ENCODE measurements around the gene TH. TPM values are rescaled to one million over a fixed set of nuclear protein-coding genes. Genes with fewer than 3 reads are reported as not detected.

Gene TH
- polyA plus RNA-seq: 1.0 TPM
- long read RNA-seq, donor 1: 0 reads
- long read RNA-seq, donor 2: 0 reads
- long read RNA-seq, donor 3: 0 reads
- long read RNA-seq, donor 4: 0 reads
- long read RNA-seq, donor 5: 0 reads
- long read RNA-seq, donor 6: 0 reads
- long read RNA-seq, donor 7, partial matches to known transcripts: 0 of 1 reads
- long read RNA-seq, donor 7, other reads (novel, unspliced or antisense): 0 of 1 reads
- long read RNA-seq, donor 8: 0 reads
- long read RNA-seq, donor 9: 0 reads
- long read RNA-seq, donor 10: 0 reads
- long read RNA-seq, donor 11: 0 reads

GRCh38 chr11:2171591-2172003 lies at the start of gene TH:
Gene TH, minus strand, starts transcription at chr11:2171815. Its CDS starts 29 bp downstream, at chr11:2171786.
- Histone ChIP-seq H3K27me3 (ENCODE audit: control insufficient read depth, insufficient read depth, low read length) (peaks cover 6% of the 10 kb centered on the region), H3K4me1 (ENCODE audit: control insufficient read depth, insufficient read depth, low read length) (no peaks in the 10 kb centered on the region), H3K9me3 (ENCODE audit: control insufficient read depth, low read depth, low read length) (no peaks in the 10 kb centered on the region), H3K4me3 (ENCODE audit: low read length) (no peak within 1 kb of the TSS), H3K36me3 (ENCODE audit: control insufficient read depth, insufficient read depth, low read length) (no peaks in the 10 kb centered on the region), H3K27ac (ENCODE audit: low read length) (no peak within 1 kb of the TSS)
- WGBS (ENCODE audit: insufficient coverage, low lambda C conversion rate): no CpG with 5 or more reads among the region's 17 CpGs
- DNase-seq: no peak

GRCh38 chr11:2221024-2221423 lies 49.4 kb upstream of the TH start:
- Histone ChIP-seq H3K27me3 (ENCODE audit: control insufficient read depth, insufficient read depth, low read length) (no peaks in the 10 kb centered on the region), H3K36me3 (ENCODE audit: control insufficient read depth, insufficient read depth, low read length) (no peaks in the 10 kb centered on the region), H3K4me3 (ENCODE audit: low read length) (no peak overlapping the region), H3K9me3 (ENCODE audit: control insufficient read depth, low read depth, low read length) (peaks cover 3% of the 10 kb centered on the region), H3K4me1 (ENCODE audit: control insufficient read depth, insufficient read depth, low read length) (peaks cover 13% of the 10 kb centered on the region), H3K27ac (ENCODE audit: low read length) (no peak overlapping the region)
- no CpG with 5 or more reads among the region's 1 CpG for WGBS (ENCODE audit: insufficient coverage, low lambda C conversion rate)
- DNase-seq: no peak

- peaks cover 13% of the 10 kb centered on the region for H3K4me1 ChIP-seq (ENCODE audit: control insufficient read depth, insufficient read depth, low read length)
- no peaks in the 10 kb centered on the region for H3K36me3 ChIP-seq (ENCODE audit: control insufficient read depth, insufficient read depth, low read length)
- no peaks in the 10 kb centered on the region for H3K27me3 ChIP-seq (ENCODE audit: control insufficient read depth, insufficient read depth, low read length)
- peaks cover 3% of the 10 kb centered on the region for H3K9me3 ChIP-seq (ENCODE audit: control insufficient read depth, low read depth, low read length)
- WGBS (ENCODE audit: insufficient coverage, low lambda C conversion rate): no CpG with 5 or more reads among the region's 3 CpGs
- no peak for DNase-seq
- H3K27ac ChIP-seq (ENCODE audit: low read length): no peak overlapping the region
- H3K4me3 ChIP-seq (ENCODE audit: low read length): no peak overlapping the region
These were observed 48.7 kb upstream of the TH start for GRCh38 chr11:2220173-2220771.

- WGBS (ENCODE audit: insufficient coverage, low lambda C conversion rate): no CpG with 5 or more reads among the region's 6 CpGs
- DNase-seq: peak in 1 of 2 donors; percentile 41
- Histone ChIP-seq H3K4me3 (ENCODE audit: low read length) (no peak overlapping the region), H3K4me1 (ENCODE audit: control insufficient read depth, insufficient read depth, low read length) (peaks cover 14% of the 10 kb centered on the region), H3K27ac (ENCODE audit: low read length) (no peak overlapping the region), H3K36me3 (ENCODE audit: control insufficient read depth, insufficient read depth, low read length) (no peaks in the 10 kb centered on the region), H3K9me3 (ENCODE audit: control insufficient read depth, low read depth, low read length) (no peaks in the 10 kb centered on the region), H3K27me3 (ENCODE audit: control insufficient read depth, insufficient read depth, low read length) (no peaks in the 10 kb centered on the region)
These were observed 47.9 kb upstream of the TH start for GRCh38 chr11:2219318-2220017.

- Histone ChIP-seq H3K4me3 (ENCODE audit: low read length) (no peak overlapping the region), H3K27ac (ENCODE audit: low read length) (no peak overlapping the region), H3K4me1 (ENCODE audit: control insufficient read depth, insufficient read depth, low read length) (peaks cover 20% of the 10 kb centered on the region), H3K9me3 (ENCODE audit: control insufficient read depth, low read depth, low read length) (no peaks in the 10 kb centered on the region), H3K27me3 (ENCODE audit: control insufficient read depth, insufficient read depth, low read length) (no peaks in the 10 kb centered on the region), H3K36me3 (ENCODE audit: control insufficient read depth, insufficient read depth, low read length) (no peaks in the 10 kb centered on the region)
- 100% methylated on average over 1 of the region's 3 CpGs for WGBS (ENCODE audit: insufficient coverage, low lambda C conversion rate)
- DNase-seq: no peak
These were observed 46.5 kb upstream of the TH start for GRCh38 chr11:2218031-2218633.

GRCh38 chr11:2217211-2218030 lies 45.8 kb upstream of the TH start:
- no CpG with 5 or more reads among the region's 23 CpGs for WGBS (ENCODE audit: insufficient coverage, low lambda C conversion rate)
- H3K27me3 ChIP-seq (ENCODE audit: control insufficient read depth, insufficient read depth, low read length): no peaks in the 10 kb centered on the region

GRCh38 chr11:2216400-2217064 lies 44.9 kb upstream of the TH start:
- H3K27me3 ChIP-seq (ENCODE audit: control insufficient read depth, insufficient read depth, low read length): no peaks in the 10 kb centered on the region
- no peak for DNase-seq
- no peak overlapping the region for H3K4me3 ChIP-seq (ENCODE audit: low read length)
- no CpG with 5 or more reads among the region's 9 CpGs for WGBS (ENCODE audit: insufficient coverage, low lambda C conversion rate)
- H3K36me3 ChIP-seq (ENCODE audit: control insufficient read depth, insufficient read depth, low read length): no peaks in the 10 kb centered on the region
- H3K4me1 ChIP-seq (ENCODE audit: control insufficient read depth, insufficient read depth, low read length): peaks cover 26% of the 10 kb centered on the region
- no peak overlapping the region for H3K27ac ChIP-seq (ENCODE audit: low read length)
- no peaks in the 10 kb centered on the region for H3K9me3 ChIP-seq (ENCODE audit: control insufficient read depth, low read depth, low read length)

More at GRCh38 chr11:2217211-2218030, 45.8 kb upstream of the TH start:
- Histone ChIP-seq H3K4me1 (ENCODE audit: control insufficient read depth, insufficient read depth, low read length) (peaks cover 27% of the 10 kb centered on the region), H3K36me3 (ENCODE audit: control insufficient read depth, insufficient read depth, low read length) (no peaks in the 10 kb centered on the region), H3K9me3 (ENCODE audit: control insufficient read depth, low read depth, low read length) (no peaks in the 10 kb centered on the region), H3K4me3 (ENCODE audit: low read length) (no peak overlapping the region), H3K27ac (ENCODE audit: low read length) (no peak overlapping the region)
- no peak for DNase-seq

- DNase-seq: no peak
- Histone ChIP-seq H3K27ac (ENCODE audit: low read length) (no peak overlapping the region), H3K4me1 (ENCODE audit: control insufficient read depth, insufficient read depth, low read length) (peaks cover 32% of the 10 kb centered on the region), H3K36me3 (ENCODE audit: control insufficient read depth, insufficient read depth, low read length) (no peaks in the 10 kb centered on the region), H3K4me3 (ENCODE audit: low read length) (no peak overlapping the region), H3K27me3 (ENCODE audit: control insufficient read depth, insufficient read depth, low read length) (no peaks in the 10 kb centered on the region), H3K9me3 (ENCODE audit: control insufficient read depth, low read depth, low read length) (no peaks in the 10 kb centered on the region)
- WGBS (ENCODE audit: insufficient coverage, low lambda C conversion rate): no CpG with 5 or more reads among the region's 34 CpGs
These were observed 44.2 kb upstream of the TH start for GRCh38 chr11:2215561-2216399.

- DNase-seq: no peak
- Histone ChIP-seq H3K36me3 (ENCODE audit: control insufficient read depth, insufficient read depth, low read length) (no peaks in the 10 kb centered on the region), H3K4me1 (ENCODE audit: control insufficient read depth, insufficient read depth, low read length) (peaks cover 38% of the 10 kb centered on the region), H3K9me3 (ENCODE audit: control insufficient read depth, low read depth, low read length) (no peaks in the 10 kb centered on the region), H3K4me3 (ENCODE audit: low read length) (no peak overlapping the region), H3K27ac (ENCODE audit: low read length) (no peak overlapping the region), H3K27me3 (ENCODE audit: control insufficient read depth, insufficient read depth, low read length) (no peaks in the 10 kb centered on the region)
- no CpG with 5 or more reads among the region's 5 CpGs for WGBS (ENCODE audit: insufficient coverage, low lambda C conversion rate)
These were observed 43.6 kb upstream of the TH start for GRCh38 chr11:2215230-2215560.

All from large intestine (tissue), 12 donors.